Measurements from ENCODE around the gene SUPT4H1.

SUPT4H1 gene

DNA sequence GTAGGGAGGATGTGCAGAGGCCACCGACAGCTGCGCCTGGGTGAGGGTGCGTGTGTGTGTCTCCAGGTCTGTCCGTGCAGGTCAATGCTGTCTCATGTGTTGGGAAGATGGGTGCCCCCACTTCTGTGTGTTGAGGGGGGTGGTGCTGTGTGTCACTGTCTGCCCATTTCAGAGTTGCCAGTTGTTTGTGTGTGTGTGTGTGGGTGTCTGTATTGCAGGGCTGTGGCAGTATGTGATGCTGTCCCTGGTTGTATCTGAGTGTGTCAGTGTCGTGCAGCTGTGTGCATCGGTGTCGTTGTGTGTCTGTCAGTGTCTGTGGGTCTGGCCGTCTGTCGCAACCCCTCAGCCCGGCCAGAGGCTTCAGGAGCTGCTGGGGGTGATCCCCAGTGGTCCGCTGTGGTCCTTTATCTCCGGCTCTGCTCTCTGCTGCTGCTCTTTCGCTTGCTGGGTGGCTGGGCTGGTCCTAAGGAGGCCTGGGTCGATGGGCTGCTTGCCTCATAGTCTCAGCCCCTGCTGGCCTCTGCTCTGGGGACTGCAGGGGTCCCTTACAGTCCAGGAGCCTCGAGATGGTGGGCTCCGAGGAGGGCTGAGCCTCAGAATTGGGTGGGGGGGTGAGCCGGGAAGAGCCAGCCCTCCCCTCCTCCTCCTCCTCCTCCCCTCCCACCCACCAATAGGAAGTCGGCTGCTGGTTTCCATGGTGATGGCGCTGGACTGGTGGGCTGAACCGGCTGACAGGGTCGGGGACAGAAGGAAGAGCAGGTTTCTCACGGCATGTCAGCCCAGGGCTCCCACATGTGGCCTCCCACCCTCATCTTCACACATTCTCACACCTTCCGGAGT lies 23.6 kb downstream of the SUPT4H1 start, which contains the start of gene TSPOAP1:
TSPOAP1 (minus strand) TSS at position 601 of the 840 bp plus-strand sequence. CDS start 875 bp downstream, outside the sequence.
- peak; percentile 80 for DNase-seq

DNA sequence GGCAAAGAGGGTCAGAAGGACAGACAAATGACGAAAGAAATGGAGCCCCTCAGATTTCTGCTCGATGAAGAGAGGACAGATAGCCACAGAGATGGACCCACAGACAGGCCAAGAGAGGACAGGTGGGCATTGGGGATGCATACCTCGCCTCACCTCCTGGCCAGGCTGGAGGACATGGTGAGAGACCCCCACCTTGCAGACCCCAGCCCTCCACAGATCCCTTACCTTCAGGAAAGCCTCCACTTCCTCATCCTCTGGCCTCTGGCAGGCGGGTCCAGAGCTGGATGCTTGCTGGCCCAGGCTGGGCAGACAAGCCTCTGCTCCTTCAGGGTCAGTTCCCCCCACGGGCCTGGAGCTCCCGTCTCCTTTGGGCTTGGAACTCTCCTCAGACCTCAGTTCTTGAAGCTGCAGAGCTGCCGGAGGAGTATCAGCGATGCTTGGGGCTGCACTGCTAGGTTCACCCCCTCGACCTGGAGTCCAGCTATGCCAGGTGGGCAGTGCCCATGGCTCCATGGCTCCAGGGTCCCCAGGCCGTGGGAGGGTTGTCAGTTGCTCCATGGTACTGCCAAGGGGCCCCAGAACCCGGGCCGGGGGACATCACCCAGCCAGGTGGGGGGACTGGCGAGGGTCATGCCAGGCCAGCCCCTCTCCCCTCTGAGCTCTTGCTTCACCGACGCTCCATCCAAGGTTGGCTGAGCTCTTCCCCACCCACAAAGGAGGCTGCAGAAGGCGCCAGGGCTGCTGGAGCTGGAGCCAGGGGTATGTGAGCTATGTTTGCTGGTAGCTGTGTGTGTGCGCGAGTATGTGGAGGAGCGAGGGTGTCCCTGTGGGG lies 24.4 kb downstream of the SUPT4H1 start:
- no peak for DNase-seq

DNA sequence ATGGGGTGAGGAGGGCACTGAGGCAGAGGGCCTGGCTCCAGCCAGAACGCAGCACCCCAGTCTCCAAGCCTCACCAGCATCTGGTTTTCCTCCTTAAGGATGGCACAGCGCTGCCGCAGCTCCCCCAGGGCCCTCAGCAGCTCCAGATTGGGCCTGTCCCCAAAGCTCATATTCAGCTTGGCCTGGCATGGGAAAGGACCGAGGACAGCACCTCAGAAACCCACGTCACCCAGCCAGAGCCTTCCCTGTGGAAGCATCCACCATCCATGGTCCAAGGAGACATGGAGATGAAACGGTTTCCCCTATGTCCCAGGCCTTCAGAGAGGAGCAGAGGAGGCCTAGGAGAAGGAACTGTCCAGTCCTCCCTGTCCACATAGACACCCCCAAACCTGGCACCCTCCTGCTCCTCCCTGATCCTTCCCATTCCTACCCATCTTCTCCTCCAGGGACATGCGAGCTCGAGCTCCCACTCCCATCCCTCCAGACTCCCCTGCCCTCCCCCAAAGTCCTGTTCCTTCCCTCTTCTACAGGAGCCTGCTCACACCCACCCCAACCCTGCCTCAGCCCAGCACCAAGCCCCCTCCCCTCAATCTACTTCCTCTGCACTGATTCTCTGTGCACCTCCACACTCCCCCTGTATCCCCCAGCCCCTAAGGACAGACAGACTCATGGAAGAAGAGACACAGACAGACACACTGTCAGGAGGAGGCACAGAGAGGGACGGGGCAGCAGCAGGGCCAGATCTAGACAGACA lies 25.2 kb downstream of the SUPT4H1 start:
- DNase-seq = no peak

DNA sequence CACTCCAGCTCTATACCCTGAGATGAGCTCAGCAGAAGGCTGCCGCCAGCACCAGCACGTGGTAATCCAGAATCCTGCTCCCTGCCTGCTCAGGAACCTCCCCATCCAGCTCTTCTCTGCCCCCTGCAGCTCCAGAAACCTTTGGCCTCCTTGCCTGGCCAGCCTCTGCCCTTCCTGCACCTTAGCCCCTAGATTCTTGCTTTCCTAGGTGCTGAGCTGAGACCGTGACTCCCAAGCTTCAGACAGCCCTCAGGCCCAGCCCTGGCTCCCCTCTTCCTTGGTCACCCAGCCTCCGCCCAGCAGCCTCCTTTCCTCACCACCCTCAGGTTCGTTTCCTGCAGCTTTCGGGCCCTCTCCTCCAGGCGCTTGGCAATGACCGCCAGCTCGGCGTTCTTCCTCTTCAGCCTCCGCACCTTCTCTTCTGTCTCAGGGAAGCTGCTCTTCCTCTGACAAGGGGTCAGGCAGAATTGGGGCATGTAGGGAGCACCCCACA lies 26.0 kb downstream of the SUPT4H1 start:
- DNase-seq = no peak

DNA sequence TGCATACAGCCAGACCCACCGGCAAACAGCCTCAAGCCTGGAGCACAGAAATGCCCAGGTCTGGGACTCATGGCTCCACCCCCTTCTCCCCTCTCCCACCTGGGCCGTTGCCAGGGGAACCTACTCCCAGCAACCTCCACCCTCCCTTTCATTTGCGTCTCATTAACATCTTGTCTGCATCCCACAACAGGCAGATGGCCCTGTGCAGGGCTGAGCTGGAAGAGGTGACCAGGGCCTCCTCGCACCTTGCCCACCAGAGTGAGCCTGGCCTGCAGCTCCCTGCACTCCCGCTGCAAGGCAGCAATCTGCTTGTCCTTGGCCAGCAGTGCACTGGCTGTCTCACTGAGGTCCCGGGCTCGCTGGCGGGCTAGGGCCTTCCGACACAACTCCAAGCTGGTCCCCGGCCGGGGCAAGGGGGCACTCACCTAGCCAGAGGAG lies 26.7 kb downstream of the SUPT4H1 start:
- DNase-seq = no peak

DNA sequence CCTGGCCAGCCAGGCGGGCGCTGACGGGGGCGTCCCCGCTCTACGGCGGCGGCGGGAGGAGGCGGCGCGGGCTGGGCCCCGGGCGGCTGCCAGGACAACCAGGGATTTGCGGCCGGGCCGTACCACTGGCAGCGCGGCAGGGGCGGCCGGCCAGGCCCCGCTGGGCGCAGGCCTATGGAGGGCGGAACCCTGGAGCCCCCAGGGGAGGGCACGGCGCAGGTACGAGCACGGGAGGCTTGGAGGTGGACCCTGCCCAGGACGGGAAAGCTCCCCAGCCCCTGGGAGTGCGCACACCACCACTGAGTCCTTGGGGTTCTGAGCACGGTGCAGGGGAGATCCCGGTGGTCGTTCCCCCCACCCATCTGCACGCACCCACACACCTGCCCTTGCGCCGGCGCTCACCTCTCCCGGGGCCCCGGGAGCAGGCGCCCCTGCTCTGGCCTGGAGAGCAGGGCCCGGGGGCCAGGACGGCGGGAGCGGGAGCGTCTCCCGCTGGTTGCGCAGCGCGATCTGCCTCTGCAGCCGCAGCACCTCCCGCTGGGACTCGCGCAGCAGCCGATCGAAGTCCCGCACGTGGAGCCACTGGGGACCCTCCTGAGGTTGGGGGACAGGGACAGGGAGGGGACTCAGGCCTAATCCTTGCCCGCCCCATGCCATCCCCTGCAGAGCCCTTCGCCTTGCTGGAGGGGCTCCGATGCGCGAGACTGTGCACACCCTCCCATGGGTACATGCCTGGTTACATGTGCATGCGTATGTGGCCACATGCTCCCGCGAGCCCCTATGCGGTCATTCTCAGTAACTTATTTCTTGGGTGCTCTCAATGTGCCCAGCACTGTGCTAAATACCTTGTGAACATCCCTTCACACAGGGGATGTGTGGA lies 27.4 kb downstream of the SUPT4H1 start:
- no peak for DNase-seq

DNA sequence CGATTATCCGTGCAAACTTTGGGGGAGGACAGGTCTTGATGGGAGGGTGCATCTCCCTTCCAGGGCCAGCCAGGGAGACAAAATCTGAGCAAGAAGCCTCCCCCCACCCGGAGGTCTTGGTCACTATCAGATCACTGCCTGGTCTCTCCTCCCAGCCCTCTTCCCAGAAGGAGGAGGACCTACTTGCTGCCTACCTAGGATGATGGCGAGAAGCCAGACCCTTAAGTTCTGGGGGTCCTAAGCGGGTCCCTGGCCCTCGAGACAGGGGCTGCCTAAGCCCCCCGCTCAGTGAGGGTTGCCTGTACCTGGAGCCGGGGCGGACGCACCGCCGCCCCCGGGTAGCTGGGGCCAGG lies 28.0 kb downstream of the SUPT4H1 start:
- DNase-seq = no peak

DNA sequence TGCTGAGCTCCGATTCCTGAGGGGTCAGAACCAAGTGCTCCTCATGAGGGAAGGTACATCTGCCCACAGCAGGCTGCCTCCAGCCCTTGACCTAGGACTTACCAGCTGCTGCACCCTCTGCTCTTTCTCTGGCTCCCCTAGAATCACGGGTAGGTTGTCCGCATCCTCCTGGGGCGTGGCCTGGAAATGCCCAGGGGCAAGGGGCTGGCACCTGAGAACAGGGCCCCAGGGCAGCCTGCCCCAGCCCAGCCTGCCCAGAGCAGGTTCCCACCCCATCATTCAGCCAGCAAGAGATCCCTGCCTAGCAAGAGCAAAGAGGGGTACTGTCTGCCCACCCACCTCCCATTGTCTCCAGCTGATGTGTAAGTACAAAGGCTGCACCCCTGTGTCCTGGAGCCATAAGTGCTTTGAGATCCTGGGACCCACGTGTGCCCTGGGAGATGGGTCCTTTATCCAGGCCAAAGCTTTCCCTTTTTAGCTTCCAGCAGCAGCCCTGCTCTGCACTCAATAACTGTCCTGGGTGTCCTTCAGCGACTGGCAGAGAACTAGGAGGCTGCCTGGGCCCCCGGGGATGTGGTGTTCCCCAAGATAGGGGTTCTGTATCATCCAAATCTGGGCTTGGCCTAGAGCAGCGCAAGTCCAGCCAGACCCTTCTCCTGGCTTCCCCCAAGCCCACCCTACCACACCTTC lies 28.5 kb downstream of the SUPT4H1 start:
- DNase-seq = no peak

DNA sequence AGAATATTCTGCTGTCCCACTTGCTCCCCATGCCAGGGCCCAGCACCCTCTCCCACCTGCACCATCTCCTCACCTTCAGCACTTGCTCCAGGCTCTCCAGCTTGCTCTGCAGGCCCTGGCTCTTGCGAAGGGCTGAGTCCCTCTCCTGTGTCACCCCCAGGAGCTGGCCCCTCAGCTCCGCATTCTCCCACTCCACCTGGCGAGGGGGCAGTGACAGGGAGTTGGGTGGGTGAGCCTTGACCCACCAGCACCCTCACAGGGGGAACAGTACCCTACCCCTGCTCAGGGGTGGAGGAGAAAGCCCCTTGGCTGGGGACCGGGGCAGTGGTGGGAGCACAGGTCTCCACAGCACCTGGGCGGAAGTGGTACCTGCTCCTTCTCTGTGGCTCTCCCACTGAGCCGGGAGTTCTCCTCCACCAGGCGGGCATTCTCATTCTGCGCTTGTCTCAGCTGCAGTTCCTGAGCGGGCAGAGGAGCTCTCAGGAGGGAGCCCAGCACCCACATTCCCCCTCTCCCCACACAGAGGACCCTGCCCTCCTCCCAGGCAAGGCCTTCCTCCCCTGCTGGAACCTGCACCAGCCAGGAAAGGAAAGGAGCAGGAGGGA lies 29.3 kb downstream of the SUPT4H1 start:
- DNase-seq = no peak

DNA sequence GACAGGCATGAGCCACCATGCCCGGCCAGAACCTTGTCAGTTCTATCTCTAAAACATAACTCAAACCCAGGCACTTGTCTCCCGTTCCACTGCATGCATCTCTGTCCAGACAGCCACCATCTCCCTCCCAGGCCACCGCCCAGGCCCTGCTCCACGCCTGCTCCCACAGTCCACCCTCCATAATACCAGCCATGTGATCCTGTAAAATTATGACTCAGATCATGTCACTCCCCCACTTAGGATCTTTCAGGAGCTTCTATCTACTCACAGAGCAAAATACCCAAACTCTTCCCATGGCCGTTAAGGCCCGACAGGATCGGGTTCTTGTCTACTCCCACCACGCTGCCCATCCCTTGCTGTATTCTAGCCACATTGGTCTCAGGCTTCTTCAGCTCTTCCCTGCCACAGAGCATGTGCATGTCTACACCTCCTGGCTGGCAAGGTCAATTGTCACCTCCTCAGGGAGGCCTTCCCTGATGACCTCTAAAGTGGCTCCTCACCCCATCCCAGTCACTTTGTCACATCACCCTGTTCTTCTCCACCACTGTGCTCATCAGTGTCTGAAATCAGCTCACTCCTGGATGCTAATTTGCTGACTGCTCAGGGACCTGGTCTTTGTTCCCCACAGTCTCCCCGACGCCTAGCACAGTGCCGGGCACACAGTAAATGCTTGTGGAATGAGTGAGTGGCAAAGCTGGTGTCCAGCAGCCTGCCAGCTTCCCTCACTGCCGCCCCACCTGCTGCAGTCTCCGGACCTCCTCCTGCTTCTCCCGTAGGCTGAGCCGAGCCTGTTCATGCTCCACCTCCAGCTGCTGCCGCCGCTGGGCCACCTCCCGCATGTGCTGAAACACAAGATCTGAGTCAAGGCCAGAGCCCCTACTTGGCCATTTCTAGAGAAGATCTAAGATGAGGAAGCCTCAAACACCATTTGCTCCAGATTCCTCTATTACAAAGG lies 30.2 kb downstream of the SUPT4H1 start:
- DNase-seq = no peak

DNA sequence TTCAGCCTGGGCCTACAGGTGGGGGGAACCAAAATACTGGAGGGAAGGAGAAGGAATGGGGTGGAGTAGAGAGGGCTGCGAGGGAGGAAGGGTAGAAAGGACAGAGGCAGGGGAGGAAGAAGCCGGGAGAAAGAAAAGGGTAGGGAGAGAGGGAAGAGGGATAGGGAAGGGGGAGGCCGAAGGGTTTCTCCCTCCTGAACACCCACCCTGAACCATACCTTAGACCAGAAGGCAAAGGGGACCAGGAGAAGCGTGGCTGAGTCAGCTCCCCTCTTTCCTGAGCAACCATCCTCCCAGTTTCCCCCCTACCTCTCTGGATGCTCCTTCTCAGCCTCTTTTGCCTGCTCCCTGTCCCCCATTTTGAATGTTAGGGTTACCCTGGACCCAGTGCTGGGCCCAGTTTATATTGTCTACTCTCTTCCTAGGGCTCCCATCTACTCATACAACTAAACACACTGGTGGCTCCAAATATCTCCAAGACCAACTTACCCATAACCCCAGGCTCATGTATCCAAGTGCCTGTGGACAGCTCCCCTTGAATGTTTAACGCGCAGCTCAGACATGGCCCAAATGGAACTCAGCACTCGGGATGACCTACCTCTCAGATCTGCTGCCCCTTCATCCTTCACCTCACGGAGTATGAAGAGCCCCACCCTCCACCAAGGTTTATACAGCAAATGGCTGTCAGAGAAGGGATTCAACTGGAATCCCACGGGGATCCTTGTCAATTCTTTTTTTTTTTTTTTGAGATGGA lies 31.3 kb downstream of the SUPT4H1 start:
- no peak for DNase-seq

DNA sequence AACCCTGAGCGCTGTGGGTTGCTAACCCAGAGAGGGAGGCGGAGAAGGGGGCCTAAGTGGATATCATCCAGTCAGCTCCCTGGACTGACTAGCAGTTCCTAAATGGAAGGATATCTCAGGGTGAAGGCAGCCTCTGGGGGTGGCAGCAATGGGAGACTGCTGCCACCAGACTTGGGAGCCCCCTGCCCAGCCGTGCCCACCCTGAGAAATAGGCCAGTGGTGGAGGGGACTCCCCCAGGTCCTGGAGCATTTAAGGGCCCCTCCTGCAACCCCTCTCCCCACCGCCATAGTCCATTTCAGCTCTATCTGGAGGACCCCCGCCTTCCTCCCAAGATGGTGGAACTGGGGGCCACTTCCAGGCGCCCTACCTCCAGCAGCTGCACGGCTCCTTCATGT lies 31.8 kb downstream of the SUPT4H1 start:
- no peak for DNase-seq

DNA sequence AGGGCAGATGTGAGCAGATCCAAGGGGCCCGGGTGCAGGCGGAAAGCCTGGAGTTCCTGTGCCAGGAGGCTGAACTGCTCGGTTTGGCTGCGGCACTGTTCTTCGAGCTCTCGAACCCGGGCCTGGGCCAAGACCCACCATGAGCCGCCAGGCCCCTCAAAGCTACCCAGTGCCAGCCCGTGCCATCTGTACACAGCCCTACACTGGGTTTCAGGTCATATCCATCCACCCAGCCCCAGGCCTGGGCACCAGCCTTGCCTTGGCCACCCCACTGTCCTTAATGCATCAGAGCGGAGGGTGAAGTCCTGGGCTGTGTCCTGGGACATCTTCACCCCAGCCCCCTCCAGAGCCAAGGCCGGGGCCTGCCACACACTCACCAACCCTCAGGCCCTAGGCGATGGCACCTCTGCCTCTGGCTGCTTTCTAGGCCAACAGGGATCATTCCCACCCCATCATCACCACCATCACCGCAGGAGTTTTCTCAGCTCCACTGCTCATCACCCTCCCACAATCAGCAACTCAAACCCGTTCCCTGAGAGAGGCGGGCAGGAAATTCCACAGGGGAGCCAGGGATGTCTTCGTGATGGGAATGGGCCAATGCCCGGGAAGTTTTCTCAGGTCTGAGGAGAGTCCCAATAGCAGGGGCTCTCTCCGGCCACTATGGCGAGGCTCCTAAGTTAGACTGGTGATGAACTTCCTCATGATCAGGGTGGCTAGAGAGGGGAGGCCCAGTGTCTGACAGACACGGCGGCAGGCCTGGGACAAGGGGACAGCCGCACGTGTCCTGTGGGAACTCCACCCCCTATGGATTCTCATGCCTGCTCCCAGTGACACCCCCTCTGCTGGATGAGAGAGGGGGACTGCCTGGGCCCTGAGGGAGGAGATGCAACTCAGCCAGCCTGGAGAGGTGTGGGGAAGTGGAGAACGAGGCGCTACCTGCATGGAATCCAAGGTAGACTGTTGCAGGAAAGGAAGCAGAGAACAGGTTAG lies 32.5 kb downstream of the SUPT4H1 start:
- no peak for DNase-seq

DNA sequence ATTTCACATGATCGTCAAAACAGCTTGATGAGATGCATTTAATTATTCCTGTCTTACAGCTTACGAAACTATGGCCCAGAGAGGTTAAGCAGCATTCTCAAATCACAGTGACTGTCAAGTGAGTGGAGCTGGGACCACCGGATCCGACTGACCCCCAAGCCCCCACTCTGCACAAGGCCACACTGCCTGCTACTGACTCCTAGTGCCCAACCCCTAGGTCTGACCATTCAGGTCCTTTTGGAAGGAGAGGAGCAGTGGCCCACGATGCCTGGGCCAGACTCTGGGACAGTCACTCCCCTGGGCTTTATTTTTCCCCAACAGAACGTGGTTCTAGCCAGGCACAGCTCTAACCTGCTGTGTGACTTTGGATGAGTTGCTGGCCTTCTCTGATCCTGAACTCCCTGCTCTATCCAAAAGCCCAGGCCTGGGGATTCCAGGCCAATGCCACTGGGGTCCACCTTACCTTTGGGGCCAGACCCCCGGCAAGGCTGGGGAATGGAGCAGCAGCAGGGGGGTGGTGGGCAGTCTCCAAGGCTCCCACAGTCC lies 33.3 kb downstream of the SUPT4H1 start:
- DNase-seq = no peak

DNA sequence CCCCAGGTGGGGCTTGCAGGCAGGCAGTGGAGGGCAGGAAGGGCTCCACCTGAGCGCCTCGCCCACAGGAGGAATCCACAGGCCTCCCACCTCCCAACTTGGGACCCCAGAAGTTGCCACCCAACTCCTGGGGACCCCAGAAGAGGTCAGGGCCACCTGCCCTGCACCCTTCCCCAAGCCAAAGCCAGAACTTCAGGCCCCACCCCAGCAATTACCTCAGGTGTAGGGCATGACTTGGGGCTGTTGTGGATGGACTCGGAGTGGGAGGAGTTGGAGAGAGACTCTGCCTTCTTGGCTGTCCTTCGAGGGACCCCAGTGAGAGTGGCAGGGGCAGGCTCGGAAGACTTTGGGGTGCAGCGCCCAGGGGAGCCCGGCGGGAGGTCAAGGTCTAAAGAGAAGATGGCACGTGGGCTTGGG lies 33.9 kb downstream of the SUPT4H1 start:
- DNase-seq = no peak

DNA sequence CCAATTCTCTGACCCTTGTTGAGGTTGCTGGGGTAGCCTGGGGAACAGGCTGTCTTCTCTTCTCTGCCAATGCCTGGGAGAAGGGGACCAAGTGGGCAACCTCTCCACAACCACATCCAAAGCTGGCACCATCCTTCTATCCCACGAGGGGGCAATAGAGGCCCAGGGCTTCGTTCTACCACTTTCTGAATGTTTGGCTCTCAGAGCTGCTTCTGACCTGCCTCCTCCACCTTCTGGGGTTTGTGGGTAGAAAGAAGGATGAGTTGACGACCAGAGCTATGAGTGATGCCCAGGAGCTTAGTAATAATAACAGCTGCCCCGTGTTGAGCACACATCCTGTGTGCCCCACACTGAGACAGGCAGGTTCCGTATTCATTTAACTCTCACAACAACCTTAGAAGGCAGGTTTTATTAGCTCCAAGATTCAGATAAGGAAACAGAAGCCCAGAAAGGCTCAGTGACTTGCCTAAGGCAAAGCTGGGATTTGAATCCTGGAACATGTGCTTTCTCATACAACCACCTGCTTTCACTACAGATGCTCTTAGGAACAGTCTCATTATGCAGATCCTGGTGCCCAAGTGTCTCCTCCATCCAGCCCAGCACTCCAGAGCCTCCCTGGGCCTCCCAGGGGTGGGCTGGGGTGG lies 34.5 kb downstream of the SUPT4H1 start:
- peak; percentile 81 for DNase-seq
